Epithelial cell of esophagus (primary cell): ENCODE measurements around the gene PTPRA.
"Not testable (repeated sequence)": the region's sequence is repeated elsewhere in the genome, so short reads cannot be mapped to it uniquely, and the experiment has no call there.

Experiments used
- DNase-seq: peaks from one replicate; pipeline ENCODE4 v3.0.0; 2010; ENCODE audit warnings: low read depth
- H3K4me3 ChIP-seq: 2 replicates; pipeline ENCODE4 v1.5.1; 2011; ENCODE audit warnings: mild to moderate bottlenecking, low read length, control low read depth
- TF ChIP-seq, protein P1 (sequence below): IDR thresholded peaks from 2 replicates; pipeline ENCODE4 v1.5.1; 2011; ENCODE audit warnings: low read depth, mild to moderate bottlenecking, low read length, control low read depth, inconsistent platforms; ENCODE audit not compliant: insufficient read depth; ENCODE audit errors: missing control alignments

Gene PTPRA, protein sequence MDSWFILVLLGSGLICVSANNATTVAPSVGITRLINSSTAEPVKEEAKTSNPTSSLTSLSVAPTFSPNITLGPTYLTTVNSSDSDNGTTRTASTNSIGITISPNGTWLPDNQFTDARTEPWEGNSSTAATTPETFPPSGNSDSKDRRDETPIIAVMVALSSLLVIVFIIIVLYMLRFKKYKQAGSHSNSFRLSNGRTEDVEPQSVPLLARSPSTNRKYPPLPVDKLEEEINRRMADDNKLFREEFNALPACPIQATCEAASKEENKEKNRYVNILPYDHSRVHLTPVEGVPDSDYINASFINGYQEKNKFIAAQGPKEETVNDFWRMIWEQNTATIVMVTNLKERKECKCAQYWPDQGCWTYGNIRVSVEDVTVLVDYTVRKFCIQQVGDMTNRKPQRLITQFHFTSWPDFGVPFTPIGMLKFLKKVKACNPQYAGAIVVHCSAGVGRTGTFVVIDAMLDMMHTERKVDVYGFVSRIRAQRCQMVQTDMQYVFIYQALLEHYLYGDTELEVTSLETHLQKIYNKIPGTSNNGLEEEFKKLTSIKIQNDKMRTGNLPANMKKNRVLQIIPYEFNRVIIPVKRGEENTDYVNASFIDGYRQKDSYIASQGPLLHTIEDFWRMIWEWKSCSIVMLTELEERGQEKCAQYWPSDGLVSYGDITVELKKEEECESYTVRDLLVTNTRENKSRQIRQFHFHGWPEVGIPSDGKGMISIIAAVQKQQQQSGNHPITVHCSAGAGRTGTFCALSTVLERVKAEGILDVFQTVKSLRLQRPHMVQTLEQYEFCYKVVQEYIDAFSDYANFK

DNA sequence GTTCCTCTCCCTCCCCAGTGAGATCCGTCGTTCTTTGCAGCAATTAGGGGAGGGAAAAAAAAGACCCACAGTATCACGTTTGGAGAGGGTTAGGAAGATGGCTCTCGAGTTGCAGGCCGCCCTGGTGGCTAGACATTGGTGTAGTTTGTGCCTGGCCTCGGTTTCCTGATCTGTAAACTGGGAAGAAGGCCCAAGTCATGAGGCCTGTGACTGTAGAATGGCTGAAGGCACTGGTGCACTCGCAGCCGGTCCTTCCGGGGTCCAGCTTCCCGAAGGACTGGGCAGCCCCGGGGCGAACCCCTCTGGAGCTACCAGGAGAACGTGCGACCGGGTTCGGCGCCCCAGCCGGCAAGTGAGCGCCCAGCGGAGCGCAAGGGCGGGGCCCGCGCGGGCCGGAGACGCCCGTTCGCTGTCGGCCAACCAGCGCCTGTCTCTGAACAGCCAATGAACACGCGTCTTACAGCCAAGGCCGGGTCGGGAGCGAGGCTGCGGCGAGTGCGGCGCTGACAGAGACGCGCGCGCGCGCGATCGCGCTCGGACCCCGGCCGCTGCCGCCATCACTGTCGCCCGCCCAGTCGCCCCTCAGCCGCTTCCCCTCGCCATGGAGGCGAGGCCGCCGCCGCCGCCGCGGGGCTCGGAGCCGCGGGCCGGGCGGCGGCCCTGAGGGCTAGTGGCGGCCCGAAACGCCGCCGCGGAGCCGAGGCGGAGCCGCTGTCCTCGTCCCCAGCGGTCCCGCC, at the start of gene PTPRA:
Gene PTPRA (plus strand): TSS at position 472 of the 737 bp plus-strand sequence. CDS start 90,797 bp downstream, outside the sequence.
- peak; percentile 93 for DNase-seq
- peak within 1 kb of the TSS; percentile 76 for H3K4me3 ChIP-seq
- TF ChIP-seq, protein P1, sequence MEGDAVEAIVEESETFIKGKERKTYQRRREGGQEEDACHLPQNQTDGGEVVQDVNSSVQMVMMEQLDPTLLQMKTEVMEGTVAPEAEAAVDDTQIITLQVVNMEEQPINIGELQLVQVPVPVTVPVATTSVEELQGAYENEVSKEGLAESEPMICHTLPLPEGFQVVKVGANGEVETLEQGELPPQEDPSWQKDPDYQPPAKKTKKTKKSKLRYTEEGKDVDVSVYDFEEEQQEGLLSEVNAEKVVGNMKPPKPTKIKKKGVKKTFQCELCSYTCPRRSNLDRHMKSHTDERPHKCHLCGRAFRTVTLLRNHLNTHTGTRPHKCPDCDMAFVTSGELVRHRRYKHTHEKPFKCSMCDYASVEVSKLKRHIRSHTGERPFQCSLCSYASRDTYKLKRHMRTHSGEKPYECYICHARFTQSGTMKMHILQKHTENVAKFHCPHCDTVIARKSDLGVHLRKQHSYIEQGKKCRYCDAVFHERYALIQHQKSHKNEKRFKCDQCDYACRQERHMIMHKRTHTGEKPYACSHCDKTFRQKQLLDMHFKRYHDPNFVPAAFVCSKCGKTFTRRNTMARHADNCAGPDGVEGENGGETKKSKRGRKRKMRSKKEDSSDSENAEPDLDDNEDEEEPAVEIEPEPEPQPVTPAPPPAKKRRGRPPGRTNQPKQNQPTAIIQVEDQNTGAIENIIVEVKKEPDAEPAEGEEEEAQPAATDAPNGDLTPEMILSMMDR = no peak

DNA sequence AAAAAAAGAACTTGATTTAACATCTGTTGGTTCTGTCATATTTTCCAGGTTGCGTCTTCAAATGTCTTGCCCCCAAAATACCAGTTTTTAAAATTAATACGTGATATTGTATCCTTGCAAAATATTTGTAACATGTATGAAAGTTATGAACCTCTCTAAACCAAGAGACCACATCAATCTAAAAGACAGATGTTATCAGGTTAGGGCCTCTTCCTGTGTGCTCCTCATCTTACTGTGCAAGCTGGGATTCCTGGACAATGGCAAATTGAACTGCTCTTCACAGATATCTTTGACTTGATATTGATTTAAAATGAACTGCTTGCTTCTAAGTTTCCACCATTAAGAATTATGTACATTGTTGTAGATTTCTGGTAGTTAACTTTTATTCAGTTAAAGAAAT, 47.5 kb upstream of the PTPRA start:
- TF ChIP-seq, protein P1 = no peak
- no peak overlapping the region for H3K4me3 ChIP-seq
- no peak for DNase-seq

DNA sequence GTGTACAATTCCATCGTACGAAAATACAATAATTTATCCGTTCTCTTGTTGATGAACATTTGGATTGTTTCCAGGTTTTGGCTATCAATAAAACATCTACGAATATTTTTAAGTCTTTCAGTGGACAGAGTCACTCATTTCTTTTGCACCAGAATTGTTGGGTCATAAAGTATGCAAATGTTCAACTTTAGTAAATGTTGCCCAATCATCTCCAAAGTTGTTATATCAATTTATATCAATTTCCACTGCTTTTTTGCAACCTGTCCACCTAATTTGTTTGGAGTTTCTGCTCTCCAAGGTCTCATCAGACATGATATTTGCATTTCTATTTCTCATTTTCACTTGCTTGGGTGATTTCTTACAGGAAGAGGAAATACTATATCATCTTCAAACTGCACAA, 46.6 kb upstream of the PTPRA start:
- TF ChIP-seq, protein P1 = no peak
- no peak for DNase-seq

DNA sequence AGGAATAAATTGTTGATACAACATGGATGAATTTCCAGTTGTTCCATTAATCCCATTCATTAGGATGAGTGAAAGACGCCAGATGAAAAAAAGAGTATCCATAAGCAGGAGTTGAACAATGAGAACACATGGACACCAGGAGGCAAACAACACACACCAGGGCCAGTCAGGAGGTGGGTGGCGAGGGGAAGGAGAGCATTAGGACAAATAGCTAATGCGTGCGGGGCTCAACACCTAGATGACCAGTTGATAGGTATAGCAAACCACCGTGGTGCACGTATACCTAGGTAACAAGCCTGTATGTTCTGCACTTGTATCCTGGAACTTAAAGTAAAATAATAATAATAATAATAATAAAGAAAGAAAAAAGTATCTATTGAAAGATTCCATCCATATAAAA, 43.9 kb upstream of the PTPRA start:
- TF ChIP-seq, protein P1 = no peak
- no peak overlapping the region for H3K4me3 ChIP-seq

More for the DNA sequence above, 46.6 kb upstream of the PTPRA start:
- no peak overlapping the region for H3K4me3 ChIP-seq

DNA sequence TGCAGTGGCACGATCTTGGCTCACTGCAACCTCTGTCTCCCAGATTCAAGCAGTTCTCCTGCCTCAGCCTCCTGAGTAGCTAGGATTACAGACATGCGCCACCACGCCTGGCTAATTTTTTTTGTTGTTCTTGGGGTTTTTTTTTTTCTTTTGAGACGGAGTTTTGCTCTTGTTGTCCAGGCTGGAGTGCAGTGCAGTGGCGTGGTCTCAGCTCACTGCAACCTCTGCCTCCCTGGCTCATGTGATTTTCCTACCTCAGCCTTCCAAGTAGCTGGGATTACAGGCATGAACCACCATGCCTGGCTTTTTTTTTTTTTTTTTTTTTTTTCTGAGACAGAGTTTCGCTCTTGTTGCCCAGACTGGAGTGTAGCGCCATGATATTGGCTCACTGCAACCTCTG, 42.1 kb upstream of the PTPRA start:
- H3K4me3 ChIP-seq, DNase-seq: not testable (repeated sequence)

More for the DNA sequence above, 43.9 kb upstream of the PTPRA start:
- DNase-seq = no peak

DNA sequence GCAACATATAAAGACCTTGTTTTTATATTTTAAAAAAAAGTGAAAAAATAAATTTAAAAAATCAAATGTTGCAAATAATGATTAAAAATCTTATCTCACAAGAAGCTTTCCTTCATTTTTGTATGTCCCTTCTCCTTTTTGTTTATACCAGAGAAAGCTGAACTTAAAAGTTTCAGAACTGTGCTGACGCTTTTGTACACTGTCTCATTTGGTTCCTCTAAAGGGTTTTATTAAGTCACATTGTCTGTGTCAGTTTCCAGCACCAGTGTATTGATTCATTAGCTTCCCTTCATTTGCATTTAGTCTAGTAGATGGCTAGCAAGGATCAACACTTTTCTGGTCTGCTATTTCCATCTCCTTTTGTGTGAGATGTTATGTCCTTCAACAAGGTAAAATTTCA, 39.5 kb upstream of the PTPRA start:
- no peak overlapping the region for H3K4me3 ChIP-seq
- TF ChIP-seq, protein P1 = no peak
- no peak for DNase-seq
